ENCODE results near the gene KIF4A.

The KIF4A gene

GRCh38 chrX:70444946-70445656, 155.2 kb downstream of the KIF4A start:
- no peak for DNase-seq
- no peaks in the 10 kb centered on the region for H3K9me3 ChIP-seq
- H3K27me3 ChIP-seq: peaks cover 16% of the 10 kb centered on the region
- no peaks in the 10 kb centered on the region for H3K4me1 ChIP-seq
- no peak for TF ChIP-seq CTCF (IDR thresholded peaks at IDR 0.05; ENCODE audit: low read depth, low read length)
- no peak overlapping the region for H3K4me3 ChIP-seq (ENCODE audit: low read depth, low read length)
- H3K36me3 ChIP-seq: no peaks in the 10 kb centered on the region

GRCh38 chrX:70445951-70446350, 156.0 kb downstream of the KIF4A start:
- Histone ChIP-seq H3K4me1 (no peaks in the 10 kb centered on the region), H3K9me3 (no peaks in the 10 kb centered on the region), H3K36me3 (no peaks in the 10 kb centered on the region), H3K27me3 (peaks cover 16% of the 10 kb centered on the region), H3K4me3 (ENCODE audit: low read depth, low read length) (no peak overlapping the region)
- TF ChIP-seq CTCF (IDR thresholded peaks at IDR 0.05; ENCODE audit: low read depth, low read length): no peak
- no peak for DNase-seq

GRCh38 chrX:70446380-70447350, 156.8 kb downstream of the KIF4A start:
- Histone ChIP-seq H3K4me3 (ENCODE audit: low read depth, low read length) (no peak overlapping the region), H3K4me1 (no peaks in the 10 kb centered on the region), H3K9me3 (no peaks in the 10 kb centered on the region), H3K36me3 (no peaks in the 10 kb centered on the region), H3K27me3 (peaks cover 16% of the 10 kb centered on the region)
- TF ChIP-seq CTCF (IDR thresholded peaks at IDR 0.05; ENCODE audit: low read depth, low read length): no peak
- DNase-seq: no peak

GRCh38 chrX:70449457-70449966, 159.6 kb downstream of the KIF4A start:
- H3K36me3 ChIP-seq: no peaks in the 10 kb centered on the region
- H3K27me3 ChIP-seq: peaks cover 10% of the 10 kb centered on the region
- DNase-seq: no peak
- no peak overlapping the region for H3K4me3 ChIP-seq (ENCODE audit: low read depth, low read length)
- no peak for TF ChIP-seq CTCF (IDR thresholded peaks at IDR 0.05; ENCODE audit: low read depth, low read length)
- no peaks in the 10 kb centered on the region for H3K4me1 ChIP-seq
- H3K9me3 ChIP-seq: no peaks in the 10 kb centered on the region

- Histone ChIP-seq H3K4me3 (ENCODE audit: low read depth, low read length) (no peak overlapping the region), H3K4me1 (no peaks in the 10 kb centered on the region), H3K27me3 (no peaks in the 10 kb centered on the region), H3K36me3 (no peaks in the 10 kb centered on the region), H3K9me3 (no peaks in the 10 kb centered on the region)
- DNase-seq: no peak
- TF ChIP-seq CTCF (IDR thresholded peaks at IDR 0.05; ENCODE audit: low read depth, low read length): peak; percentile 31
These were observed 162.3 kb downstream of the KIF4A start for GRCh38 chrX:70452143-70452733.
